ENCODE measurements around the gene ACSM6. TPM values are rescaled to one million over a fixed set of nuclear protein-coding genes. Genes with fewer than 3 reads are reported as not detected.

ACSM6 gene
- total and polyA plus RNA-seq, 2 donors (not counting 1 experiment from before 2014, with no cell fraction given) = not detected

- Histone ChIP-seq H3K27me3 (ENCODE audit: control insufficient read depth, insufficient read depth, low read length) (no peaks in the 10 kb centered on the region), H2AFZ (ENCODE audit: low read length) (no peak overlapping the region), H3K79me2 (ENCODE audit: control insufficient read depth, insufficient read depth, low read length) (no peaks in the 10 kb centered on the region), H3K4me3 (replicated peaks in 1 of 4; ENCODE audit: control extremely low read depth in 1 of 4, insufficient read depth in 1 of 4, low read depth in 3 of 4, low read length in 4 of 4) (no peak overlapping the region), H3K9ac (ENCODE audit: insufficient read depth, low read length) (no peak overlapping the region), H3K4me2 (ENCODE audit: extremely low read depth, insufficient read depth, low read length) (no peak overlapping the region), H3K27ac (ENCODE audit: insufficient read depth, low read length) (no peak overlapping the region), H3K36me3 (ENCODE audit: control insufficient read depth, insufficient read depth, low read length) (no peaks in the 10 kb centered on the region), H4K20me1 (ENCODE audit: control insufficient read depth, extremely low read depth, insufficient read depth, low read length) (no peaks in the 10 kb centered on the region), H3K9me3 (ENCODE audit: control insufficient read depth, insufficient read depth, low read depth, low read length) (no peaks in the 10 kb centered on the region), H3K4me1 (ENCODE audit: control insufficient read depth, extremely low read depth, insufficient read depth, low read length) (peaks cover 6% of the 10 kb centered on the region)
- peak in 1 of 2 donors; percentile 74 for DNase-seq (ENCODE audit: low read depth in 2 of 2)
- TF ChIP-seq CTCF (conservative IDR thresholded peaks at IDR 0.05 in 1 of 2, IDR thresholded peaks at IDR 0.05 in 1 of 2; ENCODE audit: low read depth in 1 of 2, low read length in 2 of 2) (no peak), EZH2 (IDR thresholded peaks at IDR 0.05; ENCODE audit: low read length, missing control alignments) (no peak)
Measured at GRCh38 chr10:95214793-95215192, 20.8 kb downstream of the ACSM6 start.

DNA sequence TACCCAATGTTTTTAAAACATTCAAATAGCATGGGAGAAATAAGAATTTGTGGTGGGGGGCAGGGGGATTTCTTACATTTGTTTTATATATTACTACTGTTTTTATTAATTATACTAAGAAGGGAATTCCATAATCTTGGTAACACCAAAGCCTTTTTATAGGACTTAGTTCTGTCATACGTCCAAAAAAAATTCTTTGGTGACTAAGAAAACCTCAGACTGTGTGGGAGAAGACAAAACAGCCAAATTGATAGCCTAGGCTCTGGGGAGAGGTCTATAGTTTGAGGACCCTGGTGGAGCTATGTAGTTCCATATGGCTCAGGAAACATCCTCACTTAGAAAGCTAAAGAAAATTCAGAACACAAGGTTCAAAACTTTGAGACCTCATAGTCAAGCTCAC is 23.4 kb downstream of the ACSM6 start:
- Histone ChIP-seq H3K4me2 (ENCODE audit: extremely low read depth, insufficient read depth, low read length) (no peak overlapping the region), H4K20me1 (ENCODE audit: control insufficient read depth, extremely low read depth, insufficient read depth, low read length) (no peaks in the 10 kb centered on the region), H3K36me3 (ENCODE audit: control insufficient read depth, insufficient read depth, low read length) (no peaks in the 10 kb centered on the region), H3K27me3 (ENCODE audit: control insufficient read depth, insufficient read depth, low read length) (no peaks in the 10 kb centered on the region), H3K79me2 (ENCODE audit: control insufficient read depth, insufficient read depth, low read length) (no peaks in the 10 kb centered on the region), H3K4me1 (ENCODE audit: control insufficient read depth, extremely low read depth, insufficient read depth, low read length) (peaks cover 3% of the 10 kb centered on the region), H3K9ac (ENCODE audit: insufficient read depth, low read length) (no peak overlapping the region), H3K27ac (ENCODE audit: insufficient read depth, low read length) (no peak overlapping the region), H2AFZ (ENCODE audit: low read length) (no peak overlapping the region), H3K4me3 (replicated peaks in 1 of 4; ENCODE audit: control extremely low read depth in 1 of 4, insufficient read depth in 1 of 4, low read depth in 3 of 4, low read length in 4 of 4) (no peak overlapping the region), H3K9me3 (ENCODE audit: control insufficient read depth, insufficient read depth, low read depth, low read length) (no peaks in the 10 kb centered on the region)
- TF ChIP-seq EZH2 (IDR thresholded peaks at IDR 0.05; ENCODE audit: low read length, missing control alignments) = no peak
- no peak for TF ChIP-seq CTCF (conservative IDR thresholded peaks at IDR 0.05 in 1 of 2, IDR thresholded peaks at IDR 0.05 in 1 of 2; ENCODE audit: low read depth in 1 of 2, low read length in 2 of 2)
- DNase-seq (ENCODE audit: low read depth in 2 of 2) = peak in 1 of 2 donors; percentile 74

- Histone ChIP-seq H2AFZ (ENCODE audit: low read length) (no peak overlapping the region), H3K36me3 (ENCODE audit: control insufficient read depth, insufficient read depth, low read length) (no peaks in the 10 kb centered on the region), H3K9ac (ENCODE audit: insufficient read depth, low read length) (no peak overlapping the region), H3K27me3 (ENCODE audit: control insufficient read depth, insufficient read depth, low read length) (no peaks in the 10 kb centered on the region), H3K79me2 (ENCODE audit: control insufficient read depth, insufficient read depth, low read length) (no peaks in the 10 kb centered on the region), H3K9me3 (ENCODE audit: control insufficient read depth, insufficient read depth, low read depth, low read length) (no peaks in the 10 kb centered on the region), H4K20me1 (ENCODE audit: control insufficient read depth, extremely low read depth, insufficient read depth, low read length) (no peaks in the 10 kb centered on the region), H3K4me1 (ENCODE audit: control insufficient read depth, extremely low read depth, insufficient read depth, low read length) (peaks cover 3% of the 10 kb centered on the region), H3K27ac (ENCODE audit: insufficient read depth, low read length) (no peak overlapping the region), H3K4me2 (ENCODE audit: extremely low read depth, insufficient read depth, low read length) (no peak overlapping the region), H3K4me3 (replicated peaks in 1 of 4; ENCODE audit: control extremely low read depth in 1 of 4, insufficient read depth in 1 of 4, low read depth in 3 of 4, low read length in 4 of 4) (no peak overlapping the region)
- no peak for DNase-seq (ENCODE audit: low read depth in 2 of 2)
- TF ChIP-seq EZH2 (IDR thresholded peaks at IDR 0.05; ENCODE audit: low read length, missing control alignments) = no peak
Measured at GRCh38 chr10:95220539-95220938, 26.5 kb downstream of the ACSM6 start.
